Testis (tissue), 3 donors: ENCODE data around the gene ACO1. TPM values are rescaled to one million over a fixed set of nuclear protein-coding genes. Genes with fewer than 3 reads are reported as not detected.

Source experiments
- DNase-seq: peaks from one replicate; pipeline ENCODE4 v3.0.0-alpha.2; 2019
- H3K27ac ChIP-seq, 2 donors: fragments of 200-600 bp; sonication (generic); one replicate each; pipeline ENCODE4 v1.5.1; 2019
- H3K27me3 ChIP-seq: fragments of 200-600 bp; sonication (generic); one replicate; pipeline ENCODE4 v1.5.1; 2019
- H3K36me3 ChIP-seq: fragments of 200-600 bp; sonication (generic); one replicate; pipeline ENCODE4 v1.5.1; 2017; ENCODE audit warnings: low read depth; ENCODE audit errors: missing control alignments
- H3K4me1 ChIP-seq: fragments of 200-600 bp; sonication (generic); one replicate; pipeline ENCODE4 v1.5.1; 2019
- H3K4me3 ChIP-seq, 2 donors: fragments of 200-600 bp; sonication (generic); one replicate each; pipeline ENCODE4 v1.5.1; 2017 to 2019
- H3K9me3 ChIP-seq: fragments of 200-600 bp; sonication (generic); one replicate; pipeline ENCODE4 v1.5.1; 2017
- POLR2A ChIP-seq: fragments of 450-650 bp; IDR thresholded peaks from one replicate; pipeline ENCODE4 v1.6.1; 2017; ENCODE audit warnings: antibody characterized with exemption, mild to moderate bottlenecking, moderate library complexity
- WGBS, 2 donors: methylation state at CpG; one replicate each; pipeline ENCODE4 v1.1.5; 2018; 5-methylcytosine and 5-hydroxymethylcytosine counted together
- intact Hi-C: fragments of 100-400 bp; cut with DNase I; formaldehyde crosslinking; loops from one replicate; pipeline ENCODE4 v1.15.1; 2023; ENCODE audit warnings: low total_unique reads
- polyA plus RNA-seq: library from polyadenylated mRNA; stranded (reverse); fragments of 350-450 nt; fragmentation: Illumina TruSeq; extraction: RNeasy Lipid Tissue Mini Kit (QIAGEN cat#74804); gene quantifications from one replicate; pipeline ENCODE4 v1.2.3, GENCODE V29; 2014; ENCODE audit warnings: low read depth, low replicate concordance; ENCODE audit not compliant: insufficient read depth
- total RNA-seq, 2 donors: library from RNA; depleted of rRNA; stranded (reverse); fragments of >200 nt; gene quantifications; one replicate each; pipeline ENCODE4 v1.2.3, GENCODE V29; 2016
- TF ChIP-seq, protein P1 (sequence below), 3 experiments: fragments of 450-650 bp in 2 of 3; fragments of 200-600 bp in 1 of 3; sonication (generic) in 1 of 3; IDR thresholded peaks; one replicate each; pipeline ENCODE4 v1.5.1; 2016 to 2019; ENCODE audit warnings: antibody characterized with exemption in 3 of 3, mild to moderate bottlenecking in 2 of 3, moderate library complexity in 1 of 3

ACO1 gene
- total and polyA plus RNA-seq, 3 donors from 2014 or later = 44.4 to 67.6 (median 52.0) TPM

DNA sequence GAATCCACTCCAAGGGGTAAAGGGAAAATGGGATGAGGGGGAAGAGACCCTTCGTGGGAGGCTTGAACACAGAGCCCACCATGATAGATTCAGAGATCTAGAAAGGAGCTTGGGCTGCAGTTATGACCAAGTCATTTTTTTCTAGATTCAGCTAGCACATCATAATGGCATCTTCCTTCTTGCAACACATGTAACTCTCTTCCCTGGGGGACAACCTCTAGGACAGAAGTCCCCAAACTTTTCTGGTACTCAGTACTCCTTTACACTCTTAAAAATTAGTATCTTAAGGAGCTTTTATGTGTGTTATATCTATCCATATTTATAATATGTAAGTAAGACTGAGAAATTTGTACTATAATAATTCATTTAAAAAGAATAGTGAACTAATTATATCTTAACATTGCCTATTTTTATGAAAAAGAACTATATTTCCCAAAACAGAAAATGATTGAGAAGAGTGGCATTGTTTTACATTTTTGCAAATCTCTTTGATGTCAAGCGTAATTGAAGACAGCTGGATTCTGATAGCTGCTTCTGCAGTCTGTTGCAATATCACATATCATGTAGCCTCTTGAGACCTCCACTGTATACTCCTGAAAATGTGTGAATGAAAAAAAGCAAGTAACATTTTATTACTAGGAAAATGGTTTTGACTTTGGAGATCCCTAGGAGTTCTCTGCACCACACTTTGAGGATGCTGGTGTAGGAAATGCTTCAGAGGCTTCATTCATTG lies 875 bp downstream of the ACO1 start:
- no peaks in the 10 kb centered on the region for H3K27me3 ChIP-seq
- H3K4me1 ChIP-seq = peaks cover 26% of the 10 kb centered on the region
- WGBS, 2 donors = 35 to 39% methylated on average over 2 of the region's 2 CpGs
- H3K36me3 ChIP-seq = no peaks in the 10 kb centered on the region
- H3K4me3 ChIP-seq = peak overlapping the region; percentile 85 to 92
- intact Hi-C loops = no loop called here
- peak overlapping the region; percentile 85 for H3K27ac ChIP-seq
- H3K9me3 ChIP-seq = no peaks in the 10 kb centered on the region
- TF ChIP-seq, protein P1, sequence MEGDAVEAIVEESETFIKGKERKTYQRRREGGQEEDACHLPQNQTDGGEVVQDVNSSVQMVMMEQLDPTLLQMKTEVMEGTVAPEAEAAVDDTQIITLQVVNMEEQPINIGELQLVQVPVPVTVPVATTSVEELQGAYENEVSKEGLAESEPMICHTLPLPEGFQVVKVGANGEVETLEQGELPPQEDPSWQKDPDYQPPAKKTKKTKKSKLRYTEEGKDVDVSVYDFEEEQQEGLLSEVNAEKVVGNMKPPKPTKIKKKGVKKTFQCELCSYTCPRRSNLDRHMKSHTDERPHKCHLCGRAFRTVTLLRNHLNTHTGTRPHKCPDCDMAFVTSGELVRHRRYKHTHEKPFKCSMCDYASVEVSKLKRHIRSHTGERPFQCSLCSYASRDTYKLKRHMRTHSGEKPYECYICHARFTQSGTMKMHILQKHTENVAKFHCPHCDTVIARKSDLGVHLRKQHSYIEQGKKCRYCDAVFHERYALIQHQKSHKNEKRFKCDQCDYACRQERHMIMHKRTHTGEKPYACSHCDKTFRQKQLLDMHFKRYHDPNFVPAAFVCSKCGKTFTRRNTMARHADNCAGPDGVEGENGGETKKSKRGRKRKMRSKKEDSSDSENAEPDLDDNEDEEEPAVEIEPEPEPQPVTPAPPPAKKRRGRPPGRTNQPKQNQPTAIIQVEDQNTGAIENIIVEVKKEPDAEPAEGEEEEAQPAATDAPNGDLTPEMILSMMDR (IDR thresholded peaks at IDR 0.05) = no peak
- no peak for TF ChIP-seq POLR2A
- no peak for DNase-seq

- intact Hi-C loops = no loop called here
- H3K4me3 ChIP-seq = no peak overlapping the region
- H3K4me1 ChIP-seq = peaks cover 30% of the 10 kb centered on the region
- no peak for DNase-seq
- no peaks in the 10 kb centered on the region for H3K36me3 ChIP-seq
- H3K9me3 ChIP-seq = no peaks in the 10 kb centered on the region
- TF ChIP-seq, protein P1 (IDR thresholded peaks at IDR 0.05) = no peak
- TF ChIP-seq POLR2A = no peak
- 57 to 71% methylated on average over 3 of the region's 3 CpGs for WGBS, 2 donors
- H3K27ac ChIP-seq = no peak overlapping the region
- no peaks in the 10 kb centered on the region for H3K27me3 ChIP-seq
Measured at GRCh38 chr9:32385885-32386283, 1.4 kb downstream of the ACO1 start.

DNA sequence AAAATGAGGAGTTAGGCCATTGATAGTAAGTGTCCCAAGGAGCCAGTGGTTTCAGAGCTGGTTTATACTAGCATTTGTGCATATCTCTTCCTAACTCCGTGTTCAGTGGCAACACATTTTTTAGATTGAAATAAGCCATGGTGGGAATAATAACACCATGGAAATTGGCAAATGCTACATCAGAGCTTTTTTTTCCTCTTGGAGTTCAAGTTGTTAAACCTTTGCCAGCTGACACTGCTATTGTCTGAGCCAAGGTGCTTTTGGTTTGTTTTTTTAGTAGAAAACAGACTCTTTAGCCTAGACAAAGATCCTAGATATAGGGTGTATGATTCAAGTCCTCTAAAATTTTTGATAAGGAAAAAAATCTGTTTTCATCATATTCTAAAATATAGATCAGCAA lies 2.8 kb downstream of the ACO1 start:
- DNase-seq = no peak
- H3K4me3 ChIP-seq = no peak overlapping the region
- H3K27me3 ChIP-seq = no peaks in the 10 kb centered on the region
- no peaks in the 10 kb centered on the region for H3K9me3 ChIP-seq
- intact Hi-C loops = no loop called here
- TF ChIP-seq, protein P1 (IDR thresholded peaks at IDR 0.05) = no peak
- TF ChIP-seq POLR2A = no peak
- no peak overlapping the region for H3K27ac ChIP-seq
- peaks cover 30% of the 10 kb centered on the region for H3K4me1 ChIP-seq
- H3K36me3 ChIP-seq = no peaks in the 10 kb centered on the region
- 37 to 50% methylated on average over 1 of the region's 1 CpG for WGBS, 2 donors

GRCh38 chr9:32389365-32389764 lies 4.9 kb downstream of the ACO1 start:
- TF ChIP-seq, protein P1 (IDR thresholded peaks at IDR 0.05) = no peak
- no peak for TF ChIP-seq POLR2A
- H3K36me3 ChIP-seq = no peaks in the 10 kb centered on the region
- H3K4me3 ChIP-seq = no peak overlapping the region
- no peak overlapping the region for H3K27ac ChIP-seq
- no peak for DNase-seq
- no peaks in the 10 kb centered on the region for H3K27me3 ChIP-seq
- 81 to 84% methylated on average over 6 of the region's 6 CpGs for WGBS, 2 donors
- no peaks in the 10 kb centered on the region for H3K9me3 ChIP-seq
- H3K4me1 ChIP-seq = peaks cover 23% of the 10 kb centered on the region
- intact Hi-C loops = no loop called here

- H3K27ac ChIP-seq = no peak overlapping the region
- TF ChIP-seq POLR2A = no peak
- TF ChIP-seq, protein P1 (IDR thresholded peaks at IDR 0.05) = no peak
- H3K4me3 ChIP-seq = no peak overlapping the region
- WGBS, 2 donors = 90 to 93% methylated on average over 2 of the region's 2 CpGs
- intact Hi-C loops = no loop called here
- H3K4me1 ChIP-seq = peaks cover 14% of the 10 kb centered on the region
- no peaks in the 10 kb centered on the region for H3K36me3 ChIP-seq
- no peaks in the 10 kb centered on the region for H3K27me3 ChIP-seq
- DNase-seq = no peak
- H3K9me3 ChIP-seq = no peaks in the 10 kb centered on the region
Measured at GRCh38 chr9:32393911-32394310, 9.5 kb downstream of the ACO1 start.
